Renal cortex interstitium (tissue), 11 donors: ENCODE measurements around the gene SORL1. TPM values are rescaled to one million over a fixed set of nuclear protein-coding genes. Genes with fewer than 3 reads are reported as not detected.
"Not testable (repeated sequence)": the region's sequence is repeated elsewhere in the genome, so short reads cannot be mapped to it uniquely, and the experiment has no call there.

Experiments
- DNase-seq, 11 donors: peaks; one replicate each; pipeline ENCODE4 v3.0.0-alpha.2; 2013; ENCODE audit warnings: low read depth in 9 of 11, low spot score in 4 of 11; ENCODE audit errors: extremely low read depth in 1 of 11
- polyA plus RNA-seq, 3 donors: library from polyadenylated mRNA; unstranded; fragments of 120-200 nt; gene quantifications; one replicate each; pipeline ENCODE4 v1.2.1, GENCODE V29; 2013; ENCODE audit not compliant: insufficient read length in 3 of 3

Gene SORL1
- polyA plus RNA-seq, 3 donors, result 32.2 to 40.0 (median 34.1) TPM

DNA sequence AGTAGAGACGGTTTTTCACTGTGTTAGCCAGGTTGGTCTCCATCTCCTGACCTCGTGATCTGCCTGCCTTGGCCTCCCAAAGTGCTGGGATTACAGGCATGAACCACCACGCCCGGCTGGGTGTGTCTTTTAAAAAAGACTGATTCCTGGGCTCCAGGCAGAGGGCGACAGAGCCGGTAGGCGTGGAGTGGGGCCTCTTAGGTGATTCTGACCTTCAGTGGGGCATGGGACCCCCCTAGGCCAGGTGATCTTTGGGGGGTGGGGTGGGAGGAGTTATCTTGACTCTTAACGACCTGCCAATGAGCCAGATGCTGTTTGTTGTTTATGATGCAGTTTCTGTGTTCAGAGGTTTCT lies 13.6 kb downstream of the SORL1 start:
- DNase-seq, result no peak

DNA sequence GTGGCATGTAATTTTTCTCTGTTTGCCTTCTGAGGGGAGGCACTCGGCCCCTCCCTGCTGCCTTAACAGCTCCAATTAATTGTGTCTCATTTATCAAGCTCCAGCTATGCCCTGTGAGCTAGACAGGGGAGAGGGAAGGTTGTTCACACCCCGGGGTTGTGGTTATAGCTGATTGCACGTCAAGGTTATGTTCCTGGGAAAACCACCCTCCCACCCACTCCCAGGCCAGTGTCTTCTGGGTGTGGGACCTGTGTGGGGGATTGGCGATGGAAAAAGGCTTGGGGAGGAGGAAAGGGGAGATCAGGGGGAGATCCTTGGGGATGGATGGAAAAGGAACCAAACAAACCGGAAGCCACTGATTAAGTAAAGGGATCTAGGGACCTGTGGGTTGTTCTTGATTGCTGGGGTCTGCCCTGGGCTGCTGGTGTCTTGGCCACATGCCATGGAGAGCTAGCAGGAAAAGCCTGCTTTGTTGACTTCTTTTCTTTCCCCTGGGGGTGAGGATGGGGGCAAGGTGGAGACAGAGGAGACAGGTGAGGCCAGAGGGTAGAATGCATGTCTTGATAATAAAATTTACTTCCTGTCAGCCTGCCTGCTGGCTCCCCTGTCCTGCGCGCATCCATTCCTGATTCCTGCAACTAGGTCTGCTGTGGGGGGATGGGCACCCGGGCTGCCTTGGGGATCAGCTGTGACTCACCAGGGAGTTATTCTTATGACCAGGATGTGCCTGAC lies 14.1 kb downstream of the SORL1 start:
- peak in 5 of 11 donors; percentile 61 to 73 (median 70) for DNase-seq

DNA sequence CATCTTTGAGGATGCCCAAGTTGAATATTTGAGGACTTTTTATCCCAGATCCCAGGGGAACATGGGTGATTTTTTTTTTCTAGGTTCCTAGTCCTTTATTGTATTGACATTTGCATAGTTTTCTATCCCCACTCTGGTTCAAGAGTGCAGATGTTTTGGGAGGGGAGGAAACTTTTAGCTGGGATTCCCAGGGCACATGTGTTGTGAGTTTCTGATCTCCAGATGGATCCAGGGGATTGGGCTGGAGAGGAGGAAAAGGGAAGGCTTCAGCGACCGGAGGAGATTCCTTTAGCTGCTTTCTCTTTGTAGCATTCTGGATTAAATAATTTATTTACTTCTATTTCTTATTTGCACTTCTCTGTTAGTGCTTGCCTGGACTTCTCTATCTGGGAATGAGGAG lies 15.4 kb downstream of the SORL1 start:
- no peak for DNase-seq

DNA sequence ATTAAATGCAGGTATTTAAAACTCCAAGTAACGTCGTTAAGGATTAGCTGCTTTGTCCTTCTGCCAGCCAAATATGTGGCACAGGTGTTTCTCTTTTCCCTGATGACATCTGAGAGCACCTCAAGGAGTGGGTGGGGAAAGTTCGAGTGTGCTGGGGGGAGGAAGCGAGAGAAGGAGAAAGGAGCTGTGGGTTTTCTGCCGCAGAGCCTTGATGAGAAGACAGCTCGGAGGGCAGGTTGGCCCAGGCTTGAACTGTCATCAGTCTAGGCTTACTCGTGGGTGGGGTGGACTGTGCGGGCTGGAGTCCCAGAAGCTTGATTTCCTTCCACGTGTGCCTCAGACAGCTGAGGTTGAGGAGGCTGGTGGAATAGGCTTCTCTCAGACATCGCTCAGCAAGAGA lies 15.9 kb downstream of the SORL1 start:
- no peak for DNase-seq

DNA sequence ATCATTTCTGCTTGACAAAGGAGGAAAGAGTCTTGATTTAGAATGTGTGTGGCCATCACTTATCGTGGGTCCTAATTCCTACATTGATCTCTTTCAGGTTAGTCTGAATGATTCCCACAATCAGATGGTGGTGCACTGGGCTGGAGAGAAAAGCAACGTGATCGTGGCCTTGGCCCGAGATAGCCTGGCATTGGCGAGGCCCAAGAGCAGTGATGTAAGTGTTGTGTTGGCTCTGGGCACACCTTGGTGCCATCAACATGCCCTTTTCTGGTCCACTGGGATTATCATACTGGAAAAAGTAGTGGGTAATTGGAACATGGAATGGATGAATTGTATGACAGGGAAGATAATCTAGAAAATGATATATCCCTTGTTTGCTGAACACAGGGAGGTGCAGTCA lies 17.8 kb downstream of the SORL1 start:
- DNase-seq, result no peak

DNA sequence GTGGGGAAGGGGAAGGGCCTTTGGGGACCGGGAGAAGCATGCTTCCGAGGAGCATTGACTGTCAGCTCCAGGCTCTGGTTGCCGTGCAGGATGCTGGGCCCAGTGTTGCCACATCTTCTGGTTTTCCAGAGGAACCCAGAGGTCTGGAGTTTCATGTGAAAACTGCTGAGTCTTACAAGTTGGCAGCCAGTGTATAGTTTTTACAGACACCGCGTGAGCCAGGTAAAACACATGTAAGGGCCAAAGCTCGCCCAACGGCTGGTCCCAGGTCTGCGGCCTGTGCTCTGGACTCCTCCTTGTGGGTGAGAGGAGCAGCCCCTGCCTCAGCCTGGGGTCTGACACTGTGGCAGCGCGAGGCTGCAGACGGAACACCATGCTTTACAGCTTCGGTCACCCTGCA lies 19.1 kb downstream of the SORL1 start:
- DNase-seq, result no peak

DNA sequence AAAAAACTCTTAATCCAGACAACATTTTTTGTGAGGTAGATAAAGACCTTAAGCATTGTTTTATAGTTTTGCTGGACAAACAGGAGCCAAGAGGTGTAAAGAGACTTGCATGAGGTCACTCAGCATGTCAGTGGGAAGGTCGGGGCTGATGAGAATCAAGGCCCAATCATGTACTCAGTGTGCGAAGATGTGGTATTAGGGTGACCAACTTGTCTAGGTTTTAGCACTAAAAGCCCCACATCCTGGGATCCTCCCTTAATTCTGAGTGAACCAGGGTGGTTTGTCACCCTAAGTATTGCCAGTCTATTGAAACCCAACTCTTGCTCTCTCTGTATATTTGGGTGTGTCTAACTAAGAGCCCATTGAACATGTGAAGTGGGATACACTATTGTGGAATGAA lies 20.2 kb downstream of the SORL1 start:
- no peak for DNase-seq

DNA sequence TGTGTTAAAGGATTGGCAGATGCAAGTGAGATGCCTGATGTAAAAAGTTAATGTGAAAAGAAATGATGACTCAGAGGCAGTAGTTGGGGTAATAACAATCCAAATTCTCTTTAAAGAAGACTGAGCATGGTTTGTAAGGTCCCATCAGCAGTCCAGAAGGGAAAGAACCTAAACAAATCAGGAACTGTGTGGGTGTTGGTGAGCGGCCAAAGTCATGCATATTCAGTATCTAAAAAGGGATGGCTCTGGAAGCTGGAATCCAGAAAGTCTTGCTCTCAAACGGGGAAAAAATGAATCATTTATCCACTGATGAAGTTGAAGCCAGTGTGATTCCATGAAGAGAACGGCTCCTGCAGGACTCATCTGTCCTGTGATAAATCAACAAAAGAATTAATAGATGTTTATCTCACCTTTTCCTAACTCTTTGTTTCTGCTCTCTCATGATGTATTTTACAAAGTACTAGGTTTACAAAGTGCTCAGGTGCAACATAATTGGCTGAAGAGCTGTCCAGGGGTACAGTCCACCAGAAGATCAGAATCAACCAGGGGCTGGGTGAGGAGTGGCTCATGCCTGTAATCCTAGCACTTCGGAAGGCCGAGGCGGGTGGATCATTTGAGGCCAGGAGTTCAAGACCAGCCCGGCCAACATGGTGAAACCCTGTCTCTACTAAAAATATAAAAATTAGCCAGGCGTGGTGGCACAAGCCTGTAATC lies 21.1 kb downstream of the SORL1 start:
- DNase-seq, result no peak

DNA sequence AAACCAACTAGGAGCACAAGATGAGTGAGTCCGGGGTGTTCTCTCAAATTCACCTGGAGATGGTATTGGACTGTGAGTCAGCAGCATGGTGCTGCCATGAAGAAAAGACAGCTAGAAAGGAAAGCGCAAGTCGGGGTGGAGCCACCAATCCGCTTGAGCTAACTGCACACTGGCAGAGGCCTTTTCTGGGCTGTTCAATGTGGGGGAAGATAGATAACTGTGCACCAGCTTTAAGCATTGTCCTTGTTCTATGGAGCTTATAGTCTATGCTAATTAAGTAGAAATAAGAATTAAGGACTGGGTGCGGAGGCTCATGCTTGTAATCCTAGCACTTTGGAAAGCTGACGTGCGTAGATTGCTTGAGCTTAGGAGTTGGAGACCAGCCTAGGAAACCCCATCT lies 22.6 kb downstream of the SORL1 start:
- no peak for DNase-seq

DNA sequence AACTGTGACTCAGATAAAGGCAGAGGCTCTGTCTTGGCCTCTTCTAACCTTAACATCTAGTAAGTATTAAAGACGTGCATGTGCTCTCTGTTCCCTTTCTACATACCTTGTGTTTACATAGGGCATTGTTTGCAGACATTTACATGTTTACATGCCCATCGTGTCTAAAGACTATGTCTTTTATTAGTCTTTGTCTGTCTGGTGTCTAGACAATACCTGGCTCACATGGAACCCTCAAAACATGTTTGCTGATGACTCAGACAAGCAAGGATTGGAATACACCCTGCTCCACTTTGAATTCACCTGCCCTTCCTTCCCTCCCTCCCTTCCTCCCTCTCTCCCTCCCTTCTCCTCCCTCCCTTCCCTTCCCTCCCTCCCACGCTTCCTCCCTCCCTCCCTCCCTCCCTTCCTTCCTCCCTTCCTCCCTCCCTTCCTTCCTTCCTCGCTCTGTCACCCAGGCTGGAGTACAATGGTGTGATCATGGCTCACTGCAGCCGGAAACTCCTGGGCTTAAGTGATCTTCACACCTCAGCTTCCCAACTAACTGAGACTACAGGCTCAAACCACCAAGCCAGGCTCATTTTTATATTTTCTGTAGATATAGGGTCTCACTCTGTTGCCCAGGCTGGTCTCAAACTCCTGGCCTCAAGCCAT lies 24.4 kb downstream of the SORL1 start:
- DNase-seq, result no peak

DNA sequence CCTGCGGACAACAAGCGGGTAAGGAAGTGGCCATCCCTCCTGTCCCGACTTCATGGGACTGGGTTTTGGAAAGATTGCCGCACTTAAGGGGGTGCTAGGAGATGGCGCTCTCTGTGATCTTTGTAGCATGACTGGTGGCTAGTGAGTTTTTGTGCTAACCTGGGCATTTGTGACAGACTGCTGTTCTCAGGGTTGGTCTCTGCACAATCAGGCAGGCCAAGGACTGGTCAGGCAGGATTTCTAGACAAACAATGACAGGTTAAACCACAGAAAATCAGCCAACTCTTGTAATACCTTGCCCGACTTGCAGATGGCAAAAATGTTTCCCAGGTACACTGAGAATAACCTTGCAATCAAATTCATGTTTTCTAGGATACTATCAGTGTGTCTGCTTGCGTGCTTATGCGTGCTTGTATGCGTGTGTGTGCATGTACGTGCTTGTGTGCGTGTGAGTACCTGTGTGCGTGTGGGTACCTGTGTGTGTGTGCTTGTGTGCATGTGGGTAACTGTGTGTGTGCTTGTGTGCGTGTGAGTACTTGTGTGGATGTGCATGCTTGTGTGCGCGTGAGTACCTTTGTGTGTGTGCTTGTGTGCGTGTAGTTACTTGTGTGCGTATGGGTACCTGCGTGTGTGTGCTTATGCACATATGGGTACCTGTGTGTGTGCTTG lies 26.2 kb downstream of the SORL1 start:
- DNase-seq, result no peak

DNA sequence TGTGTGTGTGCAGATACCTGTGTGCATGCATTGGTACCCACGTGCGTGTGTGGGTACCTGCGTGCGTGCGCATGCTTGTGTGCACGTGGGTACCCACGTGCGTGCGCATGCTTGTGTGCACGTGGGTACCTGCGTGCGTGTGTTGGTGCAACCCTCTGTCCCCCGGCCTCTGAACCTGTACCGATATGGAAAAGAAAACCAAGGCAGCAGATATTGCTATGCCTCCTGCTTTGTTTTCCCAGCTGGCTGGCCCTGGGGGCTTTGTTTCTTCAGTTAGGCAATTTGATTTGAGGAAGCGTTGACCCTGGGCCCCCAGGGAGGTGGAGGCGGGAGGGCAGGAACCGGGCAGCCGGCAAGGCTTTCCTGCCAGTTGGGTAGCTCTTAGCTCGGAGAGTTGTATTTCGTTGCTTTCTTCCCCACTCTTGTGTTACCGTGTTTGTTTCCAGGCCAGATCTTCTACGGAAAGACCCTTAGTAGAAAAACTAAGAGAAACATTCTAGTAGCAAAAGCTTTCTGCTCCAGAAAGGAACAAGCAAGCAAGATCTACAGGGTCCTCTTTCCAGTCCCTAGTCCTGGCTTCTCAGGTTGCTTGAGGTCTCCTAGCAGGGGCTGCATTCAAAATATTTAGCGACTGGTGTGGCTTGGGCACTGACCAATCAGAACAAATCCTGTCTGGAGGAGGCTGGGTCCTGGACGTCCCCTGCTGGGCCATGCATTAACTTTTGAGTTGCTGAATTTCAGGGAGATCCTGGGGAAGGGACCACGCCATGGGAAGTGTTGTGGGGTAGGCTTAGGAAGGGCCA lies 27.0 kb downstream of the SORL1 start:
- DNase-seq, result no peak

DNA sequence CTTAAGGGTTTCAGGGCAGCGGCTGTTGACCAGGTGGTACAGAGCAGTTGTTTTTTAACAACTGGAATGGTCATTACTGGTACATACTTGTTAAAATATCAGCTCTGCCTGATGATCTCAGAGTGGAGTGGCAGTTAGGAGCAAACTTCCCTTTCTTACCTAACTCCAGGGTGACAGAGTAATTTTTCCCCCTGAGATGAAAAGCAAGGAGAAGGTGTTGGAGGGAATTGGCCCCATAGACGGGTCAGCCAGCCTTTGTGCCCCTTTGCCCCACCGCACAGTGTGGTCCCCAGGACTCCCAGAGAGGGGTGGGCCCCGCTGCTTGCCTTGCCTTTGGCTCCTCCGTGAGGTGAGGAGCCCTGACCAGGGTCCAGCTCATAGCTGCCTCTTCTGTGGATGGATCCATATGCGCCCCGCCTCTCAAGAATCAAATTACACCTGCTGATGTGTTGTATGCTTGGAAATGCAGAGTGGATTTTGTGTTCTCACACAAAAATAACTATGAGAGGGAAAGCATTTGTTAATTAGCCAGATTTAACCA lies 27.7 kb downstream of the SORL1 start:
- no peak for DNase-seq

DNA sequence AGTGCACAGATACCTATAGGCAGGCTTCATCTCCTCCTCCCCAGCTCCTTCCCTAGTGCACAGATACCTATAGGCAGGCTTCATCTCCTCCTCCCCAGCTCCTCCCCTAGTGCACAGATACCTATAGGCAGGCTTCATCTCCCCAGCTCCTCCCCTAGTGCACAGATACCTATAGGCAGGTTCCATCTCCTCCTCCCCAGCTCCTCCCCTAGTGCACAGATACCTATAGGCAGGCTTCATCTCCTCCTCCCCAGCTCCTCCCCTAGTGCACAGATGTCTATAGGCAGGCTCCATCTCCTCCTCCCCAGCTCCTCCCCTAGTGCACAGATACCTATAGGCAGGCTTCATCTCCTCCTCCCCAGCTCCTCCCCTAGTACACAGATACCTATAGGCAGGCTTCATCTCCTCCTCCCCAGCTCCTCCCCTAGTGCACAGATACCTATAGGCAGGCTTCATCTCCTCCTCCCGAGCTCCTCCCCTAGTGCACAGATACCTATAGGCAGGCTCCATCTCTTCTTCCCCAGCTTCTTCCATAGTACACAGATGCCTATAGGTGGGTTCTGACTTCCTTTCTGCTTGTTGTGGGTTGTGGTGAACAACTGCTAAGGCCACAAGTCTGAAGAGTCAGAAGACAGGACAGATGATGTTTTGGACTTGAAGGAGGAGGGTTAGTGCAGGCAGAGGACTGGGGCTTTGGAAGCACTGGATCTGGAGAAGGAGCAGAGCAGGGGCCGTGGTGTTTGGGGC lies 29.5 kb downstream of the SORL1 start:
- DNase-seq, result not testable (repeated sequence)

DNA sequence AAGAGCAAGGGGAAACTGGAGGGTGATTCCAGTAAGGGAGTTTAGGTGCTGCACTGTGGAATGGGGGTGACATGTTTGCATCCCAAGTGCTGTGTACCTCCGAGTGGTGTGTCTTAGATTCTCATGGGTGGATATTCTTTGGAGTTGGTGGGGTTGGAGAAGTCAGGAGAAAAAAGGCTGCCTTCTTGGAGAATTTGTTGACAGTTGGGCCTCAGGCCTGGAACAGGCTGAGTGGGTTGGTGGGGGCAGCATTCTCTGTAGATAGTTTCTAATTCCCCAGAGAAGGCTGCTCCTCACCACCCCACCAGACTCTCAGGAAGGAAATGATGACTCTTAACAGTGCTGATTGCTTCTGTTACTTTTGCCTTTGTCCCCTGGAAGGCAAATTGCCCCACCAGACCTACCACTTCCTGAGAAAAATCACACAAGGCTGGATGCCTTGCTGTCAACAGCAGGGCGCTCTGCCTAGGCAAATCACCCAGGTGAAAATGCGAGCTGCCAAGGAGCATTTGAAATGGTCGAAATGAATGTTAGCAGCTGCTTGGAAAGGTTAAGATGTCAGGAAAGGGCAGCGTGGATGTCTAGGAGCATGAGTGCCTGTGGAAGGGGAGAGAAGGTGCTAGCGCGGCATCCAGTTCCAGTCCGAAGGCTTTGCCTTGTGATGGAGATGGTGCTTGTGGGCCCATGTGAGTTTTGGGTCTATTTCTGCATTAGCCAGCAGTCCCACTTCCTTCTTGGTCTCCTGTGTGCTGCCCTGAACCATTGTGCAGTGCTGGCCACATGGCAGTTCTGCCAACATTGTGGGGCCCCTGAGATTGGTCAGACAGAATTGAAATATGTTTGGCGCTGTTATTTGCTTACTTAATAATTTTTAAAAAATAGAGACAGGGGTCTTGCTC lies 30.4 kb downstream of the SORL1 start:
- no peak for DNase-seq

DNA sequence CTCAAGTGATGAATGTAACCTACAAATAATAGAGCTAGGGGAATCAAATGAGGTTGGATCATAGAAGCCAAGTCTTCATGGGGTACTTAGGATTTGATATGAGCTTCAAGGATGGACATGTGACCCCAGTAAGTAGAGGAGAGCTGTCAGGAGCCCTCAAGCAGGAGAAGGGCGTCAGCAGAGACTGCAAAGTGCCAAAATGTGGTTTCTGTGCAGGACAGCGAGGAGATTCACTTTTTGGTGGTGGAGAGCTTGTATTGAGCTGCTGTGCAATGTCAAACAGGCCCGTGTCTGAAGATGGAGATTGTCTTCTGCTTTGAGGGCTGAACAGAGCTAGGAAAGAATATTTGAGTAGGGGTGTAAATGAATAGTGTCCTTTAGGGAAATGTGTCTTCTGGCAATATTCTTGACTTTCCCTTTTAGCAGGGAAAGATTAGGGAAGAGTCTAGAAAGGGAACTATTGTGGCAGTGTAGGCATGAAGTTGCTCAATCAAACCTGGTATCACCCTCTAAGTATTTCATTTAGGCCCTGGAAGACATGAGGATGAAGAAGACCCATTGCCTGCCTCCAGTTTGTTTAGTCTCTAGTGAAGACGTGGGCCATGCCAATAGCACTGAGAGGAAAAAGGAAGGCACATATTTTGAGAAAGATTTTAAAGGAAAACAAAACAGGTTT lies 31.8 kb downstream of the SORL1 start:
- DNase-seq, result no peak

DNA sequence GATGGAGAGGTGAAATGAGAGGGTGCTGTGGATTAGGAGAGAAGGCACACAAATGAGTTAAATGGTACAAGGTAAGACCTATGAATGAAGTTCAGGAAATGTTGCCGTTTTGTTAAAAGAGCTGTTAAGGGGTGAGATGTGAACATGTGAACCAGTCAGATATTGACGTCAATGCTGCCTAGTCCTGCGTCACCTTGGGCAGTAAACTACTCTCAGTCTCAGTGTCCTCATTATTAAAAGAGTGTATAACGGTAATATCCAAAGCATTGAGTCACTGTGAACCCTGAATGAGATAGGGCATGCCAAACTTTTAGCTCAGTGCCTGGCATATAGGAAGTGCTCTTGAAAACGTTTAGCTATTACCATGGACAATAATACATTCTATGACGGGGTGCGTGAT lies 33.1 kb downstream of the SORL1 start:
- no peak for DNase-seq
